GM21717 (cell line): ENCODE data around the gene FADS6.

ENCODE experiments used
- ATAC-seq: cut with Tn5 transposase; IDR thresholded peaks from one replicate; pipeline ENCODE4 v1.9.1; 2021; ENCODE audit warnings: mild to moderate bottlenecking, moderate library complexity; ENCODE audit not compliant: unreplicated experiment

Gene FADS6

GRCh38 chr17:74892013-74892841 lies 1.2 kb downstream of the FADS6 start:
- ATAC-seq: no peak

DNA sequence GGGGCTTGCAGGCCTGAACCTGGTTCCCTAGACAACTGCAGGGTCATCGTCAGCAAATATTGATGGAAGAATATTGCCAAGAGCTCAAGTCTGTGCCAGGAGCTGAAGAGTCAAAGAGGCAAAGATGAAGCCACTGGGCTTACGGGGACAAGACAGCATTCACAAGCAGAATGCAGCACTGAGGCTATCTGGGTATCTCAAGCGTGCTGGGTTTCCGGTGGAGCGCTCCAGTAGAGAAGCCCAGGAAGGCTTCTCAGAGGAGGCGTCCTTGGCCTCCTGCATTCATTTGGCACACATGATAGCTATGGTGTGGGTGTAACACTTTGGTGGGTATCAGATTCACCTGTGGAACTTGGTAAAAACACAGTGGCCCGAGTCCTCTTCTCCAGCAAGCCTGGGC lies 2.9 kb downstream of the FADS6 start:
- no peak for ATAC-seq

DNA sequence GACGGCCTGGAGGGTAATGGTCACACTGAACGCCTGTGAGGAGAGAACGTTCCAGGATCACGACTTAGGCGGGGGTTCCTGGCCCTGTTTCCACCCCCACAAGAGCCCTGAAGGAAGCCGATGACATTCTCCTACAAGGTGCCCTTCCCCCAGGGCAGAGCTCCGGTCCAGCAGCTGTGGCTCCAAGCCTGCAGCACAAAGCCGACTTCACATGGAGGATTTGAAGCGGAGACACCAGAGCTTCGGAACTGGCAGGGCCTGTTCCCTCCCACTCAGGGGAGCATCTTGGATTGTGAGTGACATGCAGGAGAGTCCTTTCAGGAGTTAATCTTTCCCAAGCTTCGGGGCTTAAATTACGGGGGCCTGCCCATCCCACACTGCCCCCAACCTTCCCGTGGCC lies 5.0 kb downstream of the FADS6 start:
- no peak for ATAC-seq

- ATAC-seq: no peak
These were observed 10.1 kb downstream of the FADS6 start for GRCh38 chr17:74883241-74883745.

- ATAC-seq: no peak
These were observed 10.8 kb downstream of the FADS6 start for GRCh38 chr17:74882517-74883240.

DNA sequence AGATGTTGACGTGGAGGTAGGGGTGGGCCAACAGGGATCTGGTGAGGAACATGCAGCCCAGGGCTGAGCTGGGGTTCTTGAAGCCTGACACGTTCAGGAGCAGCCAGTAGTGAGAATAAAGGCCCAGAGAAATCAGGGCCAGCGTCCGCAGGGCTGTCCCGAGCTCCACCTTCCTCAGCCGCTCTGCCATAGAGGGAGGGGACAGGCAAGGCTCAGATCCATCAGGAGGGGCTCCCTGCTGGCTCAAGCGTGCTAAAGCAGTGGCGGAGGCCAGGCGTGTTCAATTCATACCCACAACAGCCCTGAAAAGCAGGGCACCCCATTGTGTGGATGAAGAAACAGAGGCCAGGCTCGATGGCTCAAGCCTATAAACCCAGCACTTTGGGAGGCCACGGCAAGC lies 12.4 kb downstream of the FADS6 start:
- no peak for ATAC-seq

DNA sequence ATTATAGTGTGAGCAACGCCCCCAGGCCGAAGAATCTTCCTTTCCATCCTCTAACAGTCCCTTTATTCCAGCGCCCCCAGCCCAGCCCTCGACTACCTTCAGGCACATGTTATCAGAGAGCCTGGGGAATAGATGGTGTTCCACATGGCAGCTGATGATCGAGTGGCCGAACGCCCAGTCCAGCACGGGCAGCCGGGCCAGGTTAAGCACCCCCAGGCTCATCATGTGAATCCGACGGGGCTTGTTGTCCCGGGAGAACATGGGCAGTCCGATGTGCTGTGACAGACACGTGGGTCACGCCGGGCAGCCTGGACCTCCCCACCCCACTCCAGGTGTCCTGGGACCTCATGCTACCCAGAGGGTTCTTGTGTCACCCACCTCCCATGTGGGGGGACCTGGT lies 14.1 kb downstream of the FADS6 start:
- ATAC-seq: no peak

- ATAC-seq: no peak
These were observed 14.8 kb downstream of the FADS6 start for GRCh38 chr17:74878658-74879057.

GRCh38 chr17:74877592-74878548 lies 15.6 kb downstream of the FADS6 start:
- ATAC-seq: no peak

DNA sequence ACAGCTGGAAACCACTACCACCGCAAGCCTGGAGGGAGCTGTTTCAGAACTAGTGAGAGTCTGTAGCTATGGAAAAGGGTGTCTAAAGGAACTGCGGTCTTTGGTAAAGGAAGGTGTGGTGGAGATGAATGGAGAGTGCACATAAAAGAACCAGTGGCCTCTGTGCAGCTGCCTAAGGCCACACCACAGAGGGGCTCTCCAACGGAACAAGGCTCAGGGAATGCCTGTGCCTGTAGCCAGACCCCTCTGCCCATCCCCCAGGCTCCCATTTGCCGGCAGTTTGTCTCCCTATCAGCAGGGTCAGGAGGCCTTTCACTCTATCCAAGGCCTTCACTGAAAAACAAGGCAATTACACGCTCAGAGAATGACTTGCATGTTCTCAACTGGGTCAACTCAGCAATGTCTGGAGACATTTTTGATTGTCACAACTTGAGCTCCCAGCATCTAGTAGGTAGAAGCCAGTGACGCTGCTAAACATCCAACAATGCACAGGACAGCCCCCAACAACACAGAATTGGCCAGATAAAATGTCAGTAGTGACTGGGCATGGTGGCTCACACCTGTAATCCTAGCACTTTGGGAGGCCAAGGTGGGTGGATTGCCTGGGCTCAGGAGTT lies 17.3 kb downstream of the FADS6 start:
- no peak for ATAC-seq

GRCh38 chr17:74875155-74875976 lies 18.1 kb downstream of the FADS6 start:
- no peak for ATAC-seq

DNA sequence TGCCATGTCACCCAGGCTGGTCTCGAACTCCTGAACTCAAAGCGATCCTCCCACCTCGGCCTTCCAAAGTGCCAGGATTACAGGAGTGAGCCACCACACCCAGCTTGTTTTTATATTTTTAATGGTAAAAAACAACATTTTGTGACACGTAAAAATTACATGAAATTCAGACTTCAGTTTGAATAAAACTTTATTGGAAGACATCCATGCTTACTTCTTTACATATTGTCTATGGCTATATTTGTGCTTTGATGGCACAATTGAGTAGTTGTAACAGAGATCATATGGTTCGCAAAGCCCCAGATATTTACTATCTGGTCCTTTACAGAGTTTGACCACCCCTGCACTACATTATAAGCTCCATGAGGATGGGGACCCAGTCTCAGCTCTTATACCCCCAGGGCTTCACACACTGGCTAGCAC lies 18.8 kb downstream of the FADS6 start:
- ATAC-seq: no peak

DNA sequence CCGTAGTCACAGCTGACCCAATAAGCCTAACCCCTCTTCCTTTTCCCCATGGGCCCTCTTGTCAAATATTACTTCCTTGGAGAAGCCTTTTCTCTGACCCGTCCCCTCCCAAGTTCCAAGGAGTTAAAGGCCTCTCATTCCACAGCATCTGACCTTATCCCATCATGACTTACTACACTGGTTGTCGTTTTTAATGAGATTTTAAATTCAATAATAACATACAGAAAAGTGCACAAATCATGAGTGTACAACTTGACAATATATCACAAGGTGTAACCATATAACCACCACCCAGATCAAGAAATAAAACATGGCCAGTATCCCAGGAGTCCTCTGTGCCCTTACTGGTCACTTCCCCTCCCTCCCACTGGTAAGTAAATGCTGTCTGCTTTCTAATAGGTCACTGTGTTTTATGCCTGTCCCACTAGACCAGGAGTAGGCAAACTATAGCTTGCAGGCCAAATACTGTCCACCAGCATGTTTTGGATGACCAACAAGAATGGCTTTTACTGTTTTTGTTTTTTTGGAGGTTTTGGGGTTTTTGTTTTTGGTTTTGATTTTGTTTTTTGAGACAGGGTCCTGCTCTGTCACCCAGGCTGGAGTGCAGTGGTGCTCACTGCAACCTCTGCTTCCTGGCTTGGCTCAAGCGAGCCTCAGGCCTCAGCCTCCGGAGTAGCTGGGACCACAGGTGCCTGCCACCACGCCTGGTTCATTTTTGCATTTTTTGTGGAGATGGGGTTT lies 19.4 kb downstream of the FADS6 start:
- no peak for ATAC-seq

- peak; percentile 85 for ATAC-seq
These were observed 20.2 kb downstream of the FADS6 start for GRCh38 chr17:74873037-74873873.

DNA sequence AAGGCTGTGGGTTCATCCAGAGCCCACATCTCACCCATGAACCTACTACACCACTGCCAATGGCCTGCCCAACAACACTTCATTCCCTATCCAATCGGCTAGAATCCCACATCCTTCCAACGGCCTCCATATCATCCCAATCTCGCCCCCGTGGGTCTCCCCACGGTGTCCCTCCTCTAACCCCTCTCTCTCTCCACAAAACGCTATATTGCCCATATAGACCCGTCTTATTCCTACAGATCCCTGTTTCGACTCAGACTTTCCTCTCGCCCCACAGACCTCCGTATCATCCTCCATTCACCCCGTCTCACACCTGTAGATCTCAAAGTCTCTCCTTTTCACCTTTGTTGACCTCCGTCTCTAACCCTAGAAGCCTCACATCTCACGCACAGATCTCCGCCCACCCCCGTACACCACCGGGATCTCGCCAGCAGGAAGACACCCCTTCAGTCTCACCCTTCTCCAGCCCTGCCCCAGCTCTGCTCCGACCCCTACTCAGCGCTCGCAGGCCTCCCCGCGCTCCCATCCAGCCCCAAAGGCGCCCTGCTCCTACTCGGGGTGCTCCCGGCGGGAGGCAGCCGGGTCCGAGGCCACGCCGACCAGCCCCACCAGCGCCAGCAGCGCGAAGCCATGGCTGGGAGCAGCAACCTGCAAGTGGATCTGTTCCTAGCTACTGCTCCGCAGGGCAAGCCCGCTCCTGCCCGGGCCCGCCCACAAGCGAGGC lies 21.0 kb downstream of the FADS6 start, which contains the start of gene FDXR:
FDXR (minus strand) TSS at position 682 of the 724 bp plus-strand sequence; CDS start at position 632, 50 bp downstream.
- peak; percentile 49 for ATAC-seq

- no peak for ATAC-seq
These were observed 21.9 kb downstream of the FADS6 start for GRCh38 chr17:74871356-74872076.

DNA sequence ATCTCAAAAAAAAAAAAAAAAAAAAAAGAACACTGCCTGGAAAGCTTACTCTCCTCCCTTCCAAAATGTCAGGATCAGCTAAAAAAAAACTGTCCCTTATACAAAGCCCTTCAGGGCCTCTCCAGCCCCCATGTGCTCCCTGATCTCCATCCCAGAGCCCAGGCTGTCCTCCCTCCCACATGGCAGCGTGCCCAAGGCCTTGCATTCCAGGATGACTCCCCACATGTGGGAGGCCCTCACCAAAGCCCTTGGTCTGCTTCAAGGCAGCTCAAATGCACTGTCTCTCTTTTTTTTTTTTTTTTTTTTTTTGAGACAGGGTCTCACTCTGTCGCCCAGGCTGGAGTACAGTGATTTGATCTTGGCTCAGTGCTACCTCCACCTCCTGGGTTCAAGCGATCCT lies 22.9 kb downstream of the FADS6 start:
- no peak for ATAC-seq
